Ammon's horn (tissue), 1 donor: ENCODE data around the gene ADARB2.

Experiments used
- DNase-seq: peaks from one replicate; pipeline ENCODE4 v3.0.0-alpha.2; 2016; ENCODE audit warnings: low spot score

Gene ADARB2

DNA sequence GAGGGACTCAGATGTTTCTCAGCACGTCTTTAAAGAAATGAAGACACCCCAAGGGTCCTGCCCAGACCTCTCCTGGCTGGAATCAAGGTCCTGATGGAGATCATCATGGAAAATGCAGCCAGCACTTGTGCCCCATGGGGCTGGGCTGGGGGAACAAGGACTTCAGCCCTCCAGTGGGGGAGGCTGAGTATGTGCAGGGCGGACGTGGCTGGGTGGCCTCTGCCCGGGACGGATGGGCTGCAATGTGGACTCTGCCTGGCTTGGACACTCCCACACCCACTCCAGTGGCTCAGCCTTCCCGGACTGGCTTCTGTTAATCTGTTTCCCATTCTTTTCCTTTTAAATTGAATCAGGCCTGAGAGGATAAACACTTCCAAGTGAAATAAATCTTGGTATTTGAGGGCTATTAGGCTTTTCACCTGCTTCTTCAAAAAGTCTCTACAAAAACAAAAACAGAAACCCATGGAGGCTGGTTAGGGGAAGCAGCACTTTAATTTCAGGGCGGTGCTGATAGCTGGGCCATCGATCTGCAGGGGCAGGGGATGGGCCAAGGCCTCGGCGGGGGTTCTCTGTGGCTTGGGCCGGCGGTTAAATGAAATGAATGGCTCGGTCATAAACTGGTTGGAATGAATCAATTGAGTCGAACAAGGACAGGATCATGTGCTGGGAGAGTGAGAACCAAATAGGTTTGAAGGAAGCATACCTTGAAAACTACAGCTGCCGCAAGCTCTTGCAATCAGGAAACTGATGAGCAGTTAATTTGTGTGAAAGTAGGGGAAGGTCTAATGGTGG lies 51.4 kb downstream of the ADARB2 start:
- no peak for DNase-seq

- DNase-seq, result no peak
Observed at GRCh38 chr10:1684991-1685390, 52.3 kb downstream of the ADARB2 start.

DNA sequence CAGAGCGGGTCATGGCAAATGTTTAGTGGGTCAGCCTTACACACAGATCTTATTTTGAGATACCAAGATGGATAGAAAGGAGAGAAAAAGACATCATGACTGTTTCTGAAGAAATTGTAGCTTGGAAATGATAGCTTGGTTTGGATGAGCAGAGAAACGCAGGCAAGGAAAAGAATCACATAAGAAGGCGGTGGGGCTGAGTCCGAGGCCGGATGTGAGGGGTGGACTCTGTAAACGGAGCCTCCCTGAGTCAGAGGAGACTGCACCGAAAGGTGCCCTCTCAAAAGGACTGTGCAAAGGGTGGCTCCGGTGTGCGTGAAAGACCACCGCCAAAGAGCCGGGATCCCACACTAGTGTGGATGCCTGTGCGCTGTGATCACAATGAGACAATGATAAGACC lies 53.7 kb downstream of the ADARB2 start:
- DNase-seq, result no peak

DNA sequence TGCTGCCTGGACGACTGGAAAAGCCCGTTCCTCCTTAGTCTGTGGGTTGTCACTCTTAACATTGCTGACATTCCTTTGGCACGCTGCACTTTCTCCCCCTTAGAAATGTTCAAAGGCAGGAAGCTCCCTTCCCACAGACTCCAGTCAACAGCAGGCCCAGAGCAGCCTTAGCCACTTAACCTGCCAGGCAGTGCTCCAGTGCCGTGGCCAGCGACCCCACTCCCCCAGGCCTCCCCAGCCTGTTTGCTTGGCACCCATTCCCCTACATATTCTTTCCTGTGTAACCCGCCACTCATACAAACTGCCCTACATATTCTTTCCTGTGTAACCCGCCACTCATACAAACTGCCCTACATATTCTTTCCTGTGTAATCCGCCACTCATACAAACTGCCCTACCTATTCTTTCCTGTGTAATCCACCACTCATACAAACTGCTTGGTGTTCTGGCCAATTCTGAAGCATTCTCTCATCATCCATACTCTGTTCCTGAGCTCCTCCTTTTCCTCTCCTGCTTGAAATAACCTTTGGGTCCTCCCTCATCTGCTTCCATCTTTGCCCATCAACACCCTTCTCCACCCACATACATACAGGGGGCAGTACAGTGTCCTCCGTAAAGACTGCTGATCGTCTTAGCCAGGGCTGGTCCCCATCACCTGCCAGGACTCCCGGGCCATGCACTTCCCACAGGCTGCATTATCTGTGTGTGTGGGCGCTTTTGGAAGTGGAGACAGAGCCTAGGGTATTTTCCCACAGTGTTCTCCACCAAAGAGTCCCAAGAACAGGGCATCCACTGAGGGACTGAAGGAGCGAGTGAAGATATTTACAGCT lies 57.3 kb downstream of the ADARB2 start:
- no peak for DNase-seq

- no peak for DNase-seq
Observed at GRCh38 chr10:1678084-1678483, 59.2 kb downstream of the ADARB2 start.

DNA sequence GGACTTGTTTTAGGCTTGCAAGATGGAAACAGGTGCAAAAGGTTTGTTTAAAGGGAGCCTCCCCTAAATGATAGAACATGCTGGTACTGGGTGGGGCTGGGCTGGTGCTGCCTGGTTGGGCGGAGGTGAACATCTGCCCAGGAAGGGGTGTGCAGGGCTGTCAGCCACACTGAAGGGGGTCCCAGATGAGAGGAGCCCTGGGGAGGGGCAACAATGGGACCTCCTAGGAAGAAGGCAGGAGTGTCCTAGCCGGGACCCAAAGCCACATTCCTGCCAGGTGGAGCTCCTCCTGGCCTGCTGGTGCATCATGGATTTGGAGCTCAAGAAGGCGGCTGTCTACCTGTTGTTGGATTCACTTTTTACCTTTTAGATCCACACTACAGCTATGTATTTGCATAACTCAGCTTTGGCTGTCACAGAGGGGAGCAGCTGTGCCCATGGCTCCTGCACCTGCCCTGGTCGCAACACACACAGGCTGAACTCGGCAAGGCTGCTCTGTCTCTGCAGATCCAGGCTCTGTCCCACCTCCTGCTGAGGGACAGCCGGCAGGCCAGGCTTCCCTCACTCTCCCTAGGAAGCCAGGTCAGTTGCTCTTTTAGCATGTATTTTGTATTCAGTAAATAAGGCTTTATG lies 59.9 kb downstream of the ADARB2 start:
- DNase-seq, result no peak

DNA sequence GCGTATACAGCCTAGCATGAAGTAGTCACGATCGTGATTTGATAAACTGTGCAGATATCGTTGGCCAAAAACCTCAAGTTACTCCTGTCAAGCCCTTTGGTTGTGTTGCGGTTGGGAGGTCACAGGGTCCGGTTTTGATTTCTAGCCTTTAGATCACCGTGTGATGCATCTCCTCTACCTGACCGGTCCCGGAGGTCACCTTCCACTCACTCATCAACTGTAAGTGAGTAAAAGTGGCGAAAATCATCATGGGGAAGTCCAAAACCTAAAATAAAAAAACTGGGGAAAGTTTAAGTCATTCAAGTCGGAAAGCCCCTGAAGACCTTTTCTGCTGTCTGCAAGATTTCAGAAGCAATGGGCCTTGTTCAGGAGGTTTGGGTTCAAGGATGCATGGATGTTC lies 62.8 kb downstream of the ADARB2 start:
- DNase-seq, result no peak

DNA sequence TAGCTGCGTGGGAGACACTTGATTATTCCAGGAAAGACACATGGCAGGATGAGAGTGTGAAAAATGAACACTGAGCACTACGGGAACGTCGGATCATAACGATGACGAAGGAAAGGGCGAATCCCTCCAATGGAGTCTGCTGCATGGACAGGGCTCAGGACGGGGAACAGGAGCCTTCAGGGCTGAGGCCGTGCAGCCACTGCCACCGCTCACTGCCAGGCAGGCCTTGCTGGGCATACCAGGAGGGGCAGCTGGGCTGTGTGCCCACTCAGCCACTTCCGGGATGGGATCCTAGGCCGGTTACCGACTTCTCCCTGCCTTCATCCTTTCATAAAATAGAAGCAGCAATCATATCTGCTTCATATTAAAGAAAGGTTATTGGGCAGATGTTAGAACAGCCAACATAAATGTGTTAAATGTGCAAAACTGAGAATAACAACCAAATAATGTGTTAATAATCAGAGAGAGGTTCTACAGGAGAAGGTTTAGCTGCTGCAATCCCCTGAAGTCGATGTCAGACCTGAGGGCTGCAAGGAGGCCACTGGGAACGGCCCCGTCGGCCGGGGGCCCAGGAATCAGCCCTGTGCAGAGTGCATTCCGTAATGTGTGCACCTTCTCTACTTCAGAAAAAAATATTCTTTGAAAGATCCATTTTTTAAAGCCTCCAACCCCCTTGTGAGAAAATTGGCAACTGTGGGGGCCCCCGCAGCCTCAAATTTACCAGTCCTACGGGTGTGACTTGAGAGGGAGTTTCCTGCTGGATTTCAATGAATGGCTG lies 63.6 kb downstream of the ADARB2 start:
- no peak for DNase-seq

- no peak for DNase-seq
Observed at GRCh38 chr10:1672001-1672781, 65.1 kb downstream of the ADARB2 start.

DNA sequence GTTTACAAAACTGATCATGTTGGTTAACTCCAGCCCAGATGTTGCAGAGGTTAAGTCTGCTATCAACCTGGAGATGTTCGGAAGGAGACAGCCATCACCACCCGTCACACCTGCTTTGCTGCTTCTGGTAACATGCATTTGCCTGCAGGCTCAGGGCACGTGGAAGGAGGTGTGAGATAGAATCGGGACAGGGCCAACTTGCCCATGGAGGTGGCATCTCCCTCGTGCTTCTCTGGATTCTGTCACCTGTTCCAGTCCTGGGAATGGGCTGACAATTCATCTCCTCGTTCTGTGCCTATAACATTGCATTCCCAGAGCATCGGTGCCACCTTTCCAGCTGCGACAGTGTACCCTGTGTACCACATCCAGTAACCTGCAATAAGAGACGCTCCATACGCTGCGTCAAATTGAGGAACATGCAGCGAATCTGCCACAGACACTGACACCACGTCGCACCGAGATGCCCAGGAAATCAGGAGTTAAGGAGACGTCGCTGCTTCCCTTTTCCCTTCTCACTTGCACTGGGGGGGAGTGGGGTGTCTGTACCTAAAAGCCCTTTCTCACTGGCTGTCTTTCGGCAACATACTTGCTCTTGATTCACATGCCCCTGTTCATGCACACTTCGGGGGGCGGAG lies 65.8 kb downstream of the ADARB2 start:
- DNase-seq, result no peak

GRCh38 chr10:1670541-1671365 lies 66.6 kb downstream of the ADARB2 start:
- DNase-seq, result no peak

GRCh38 chr10:1669433-1669832 lies 67.9 kb downstream of the ADARB2 start:
- no peak for DNase-seq

DNA sequence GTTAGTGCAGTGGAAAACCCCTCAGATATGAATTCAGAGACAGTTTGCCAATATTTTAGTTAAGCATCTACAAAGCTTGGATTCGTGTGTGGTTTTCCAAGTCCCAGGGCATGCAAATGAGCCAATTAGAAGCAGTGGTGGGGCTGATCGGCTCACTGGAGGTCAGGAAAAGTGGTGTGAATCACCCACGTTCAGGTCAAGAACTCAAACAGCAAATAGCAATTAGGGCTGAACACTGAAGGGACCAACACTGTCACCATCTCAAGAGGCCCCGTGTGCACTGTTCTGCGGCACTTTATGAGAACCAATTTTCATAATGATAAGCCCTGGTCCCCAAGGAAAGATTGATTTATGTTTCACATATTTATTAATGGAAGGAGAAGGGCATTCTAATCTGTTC lies 68.9 kb downstream of the ADARB2 start:
- no peak for DNase-seq

GRCh38 chr10:1667392-1667791 lies 69.9 kb downstream of the ADARB2 start:
- no peak for DNase-seq

DNA sequence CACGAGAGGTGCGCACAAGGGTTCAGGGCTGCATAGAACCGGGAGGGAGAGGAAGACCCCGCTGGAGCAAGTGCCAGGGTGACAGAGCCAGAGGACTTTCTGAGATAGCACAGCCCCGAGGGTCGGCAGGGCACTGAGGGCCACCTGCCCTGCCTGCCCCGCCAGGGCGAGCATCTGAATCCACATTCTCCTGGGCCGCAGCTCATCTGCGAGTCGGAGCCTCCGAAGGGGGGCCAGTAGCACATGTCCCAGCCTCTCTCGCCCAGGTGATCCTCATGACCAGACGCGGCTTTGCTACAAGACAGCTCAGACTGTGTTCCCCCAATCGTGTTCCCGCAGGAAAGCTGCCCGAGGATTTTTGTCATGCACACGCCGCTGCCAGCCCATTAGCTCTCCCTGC lies 71.2 kb downstream of the ADARB2 start:
- DNase-seq, result no peak

- DNase-seq, result no peak
Observed at GRCh38 chr10:1665681-1666080, 71.6 kb downstream of the ADARB2 start.

DNA sequence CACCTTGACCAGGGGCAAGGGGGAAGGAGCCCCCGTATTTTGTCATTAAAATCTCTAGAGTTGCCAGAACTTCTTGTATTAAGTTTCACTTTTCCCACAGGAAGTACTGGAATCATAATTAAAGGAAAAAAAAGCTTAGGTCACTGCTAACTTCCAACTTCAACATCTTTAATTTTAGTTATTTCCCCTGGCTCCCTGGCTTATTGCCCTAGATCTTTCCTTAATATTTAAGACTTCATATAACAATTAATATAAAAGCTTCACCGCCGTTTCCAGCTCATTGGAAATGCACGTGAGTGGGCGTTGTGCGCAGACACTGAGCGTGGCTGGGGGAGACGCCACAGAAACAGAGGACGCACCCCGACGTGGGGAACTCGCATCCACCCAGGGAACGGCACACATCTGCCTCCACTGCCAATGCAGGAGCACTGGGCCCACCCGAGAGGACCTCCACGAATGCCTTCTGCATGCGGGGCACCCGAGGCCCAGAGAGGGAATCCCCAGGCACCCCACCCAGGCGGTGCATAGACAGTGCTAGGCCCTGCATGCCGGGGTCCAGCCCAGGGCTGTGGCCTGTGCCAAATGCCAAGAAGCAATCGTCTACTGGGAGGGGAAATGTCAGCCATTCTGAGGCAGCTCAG lies 72.2 kb downstream of the ADARB2 start:
- DNase-seq, result no peak

GRCh38 chr10:1664333-1664964 lies 72.9 kb downstream of the ADARB2 start:
- no peak for DNase-seq

GRCh38 chr10:1663226-1663625 lies 74.1 kb downstream of the ADARB2 start:
- DNase-seq, result no peak
